Measurements from ENCODE around the gene ARHGEF17.

ARHGEF17 gene

DNA sequence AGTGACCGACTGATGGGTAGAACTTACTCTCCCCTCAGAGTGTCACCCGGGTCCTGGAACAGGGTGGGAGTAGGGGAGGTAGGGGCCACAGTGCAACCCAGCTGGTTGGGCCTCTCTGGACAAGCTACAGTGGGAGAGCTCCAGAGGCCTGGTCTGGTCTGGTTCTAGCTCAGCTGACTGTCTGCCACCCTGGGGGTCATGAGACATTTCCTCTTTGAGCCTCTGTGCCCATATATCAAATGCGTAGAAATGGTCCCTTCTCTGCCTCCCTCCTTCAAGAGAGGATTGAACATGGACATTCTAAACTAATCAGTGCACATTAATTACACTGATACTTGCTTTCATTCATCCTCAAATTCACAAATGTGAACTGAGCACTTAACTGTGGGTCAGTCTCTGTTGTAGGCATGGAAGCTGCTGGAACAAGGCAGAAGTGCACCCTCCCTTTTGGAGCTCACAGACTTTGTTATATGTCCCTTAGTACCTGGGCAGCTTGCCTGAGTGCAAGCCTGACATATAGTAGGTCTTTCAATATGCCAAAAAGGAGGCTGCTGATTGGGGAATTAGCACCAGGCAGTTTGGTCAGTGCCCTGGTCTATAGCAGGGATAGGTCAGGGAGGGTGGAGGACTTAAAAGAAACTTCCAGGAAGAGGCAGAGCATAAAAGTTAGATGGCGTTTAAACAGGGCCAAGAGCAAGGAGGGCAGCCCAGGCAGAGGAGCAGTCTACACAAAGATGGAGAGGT lies 25.7 kb downstream of the ARHGEF17 start:
- H3K4me1 ChIP-seq (ENCODE audit: insufficient read depth, poor library complexity, severe bottlenecking), result peaks cover 14% of the 10 kb centered on the region
- DNase-seq (ENCODE audit: low spot score) (no peak), ATAC-seq (ENCODE audit: low read depth) (peak; percentile 3; the same call in 1 of the 3 replicates)
- TF ChIP-seq, protein P1, sequence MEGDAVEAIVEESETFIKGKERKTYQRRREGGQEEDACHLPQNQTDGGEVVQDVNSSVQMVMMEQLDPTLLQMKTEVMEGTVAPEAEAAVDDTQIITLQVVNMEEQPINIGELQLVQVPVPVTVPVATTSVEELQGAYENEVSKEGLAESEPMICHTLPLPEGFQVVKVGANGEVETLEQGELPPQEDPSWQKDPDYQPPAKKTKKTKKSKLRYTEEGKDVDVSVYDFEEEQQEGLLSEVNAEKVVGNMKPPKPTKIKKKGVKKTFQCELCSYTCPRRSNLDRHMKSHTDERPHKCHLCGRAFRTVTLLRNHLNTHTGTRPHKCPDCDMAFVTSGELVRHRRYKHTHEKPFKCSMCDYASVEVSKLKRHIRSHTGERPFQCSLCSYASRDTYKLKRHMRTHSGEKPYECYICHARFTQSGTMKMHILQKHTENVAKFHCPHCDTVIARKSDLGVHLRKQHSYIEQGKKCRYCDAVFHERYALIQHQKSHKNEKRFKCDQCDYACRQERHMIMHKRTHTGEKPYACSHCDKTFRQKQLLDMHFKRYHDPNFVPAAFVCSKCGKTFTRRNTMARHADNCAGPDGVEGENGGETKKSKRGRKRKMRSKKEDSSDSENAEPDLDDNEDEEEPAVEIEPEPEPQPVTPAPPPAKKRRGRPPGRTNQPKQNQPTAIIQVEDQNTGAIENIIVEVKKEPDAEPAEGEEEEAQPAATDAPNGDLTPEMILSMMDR (IDR thresholded peaks at IDR 0.05; ENCODE audit: poor library complexity, severe bottlenecking), result no peak
- H3K36me3 ChIP-seq (ENCODE audit: low read depth), result peaks cover 8% of the 10 kb centered on the region; the same call in 1 of the 2 replicates
- H3K9me3 ChIP-seq (ENCODE audit: severe bottlenecking), result no peaks in the 10 kb centered on the region
- H3K27ac ChIP-seq (ENCODE audit: poor library complexity, severe bottlenecking), result peak overlapping the region; percentile 43
- no peak overlapping the region for H3K4me3 ChIP-seq (ENCODE audit: severe bottlenecking)
- H3K27me3 ChIP-seq (ENCODE audit: insufficient read depth, poor library complexity, severe bottlenecking), result no peaks in the 10 kb centered on the region

DNA sequence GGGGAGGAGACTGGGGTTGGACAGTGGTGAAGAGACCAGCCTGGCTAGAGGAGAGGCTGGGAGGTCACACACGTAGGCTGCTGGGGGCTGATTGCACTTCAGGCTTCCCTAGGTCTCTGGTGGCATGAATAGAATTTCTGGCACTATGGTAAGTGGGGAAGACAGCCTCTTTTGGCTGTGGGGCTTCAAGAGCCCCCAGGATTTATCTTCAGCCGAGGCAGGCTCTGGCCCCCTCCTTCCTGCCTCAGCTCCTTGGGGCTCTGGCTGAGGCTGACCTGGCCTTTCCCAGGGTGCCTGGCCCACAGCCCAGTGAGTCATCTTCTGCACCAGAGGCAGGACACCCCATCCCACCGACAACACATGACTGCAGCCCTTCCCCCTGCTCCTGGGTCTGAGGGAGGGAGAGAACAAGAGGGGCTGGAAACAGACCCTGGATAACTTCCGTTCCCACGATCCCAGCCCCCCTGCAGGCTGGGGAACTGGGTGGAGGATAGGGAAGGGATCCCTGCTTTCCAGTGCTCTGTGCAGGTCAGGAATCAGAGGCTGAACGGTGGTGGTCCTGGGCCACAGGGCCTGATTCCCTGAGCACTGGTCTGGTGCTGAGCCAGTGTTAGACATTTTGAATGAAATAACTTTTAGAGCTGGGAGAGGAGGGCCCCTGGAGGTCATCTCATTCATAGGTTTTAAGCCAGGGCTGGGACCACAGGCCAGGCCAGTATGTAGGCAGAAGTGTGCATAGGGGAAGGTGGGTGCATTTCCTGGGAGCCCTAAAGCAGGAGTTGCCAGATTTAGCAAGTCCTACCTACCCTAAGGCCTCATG lies 26.5 kb downstream of the ARHGEF17 start:
- TF ChIP-seq, protein P1 (IDR thresholded peaks at IDR 0.05; ENCODE audit: poor library complexity, severe bottlenecking), result no peak
- peaks cover 14% of the 10 kb centered on the region for H3K4me1 ChIP-seq (ENCODE audit: insufficient read depth, poor library complexity, severe bottlenecking)
- H3K9me3 ChIP-seq (ENCODE audit: severe bottlenecking), result no peaks in the 10 kb centered on the region
- H3K4me3 ChIP-seq (ENCODE audit: severe bottlenecking), result no peak overlapping the region
- peak; percentile 82 for ATAC-seq (ENCODE audit: low read depth)
- peak; percentile 82 for DNase-seq (ENCODE audit: low spot score)
- peak overlapping the region; percentile 43 for H3K27ac ChIP-seq (ENCODE audit: poor library complexity, severe bottlenecking)
- no peaks in the 10 kb centered on the region for H3K27me3 ChIP-seq (ENCODE audit: insufficient read depth, poor library complexity, severe bottlenecking)
- H3K36me3 ChIP-seq (ENCODE audit: low read depth), result peaks cover 8% of the 10 kb centered on the region; the same call in 1 of the 2 replicates

DNA sequence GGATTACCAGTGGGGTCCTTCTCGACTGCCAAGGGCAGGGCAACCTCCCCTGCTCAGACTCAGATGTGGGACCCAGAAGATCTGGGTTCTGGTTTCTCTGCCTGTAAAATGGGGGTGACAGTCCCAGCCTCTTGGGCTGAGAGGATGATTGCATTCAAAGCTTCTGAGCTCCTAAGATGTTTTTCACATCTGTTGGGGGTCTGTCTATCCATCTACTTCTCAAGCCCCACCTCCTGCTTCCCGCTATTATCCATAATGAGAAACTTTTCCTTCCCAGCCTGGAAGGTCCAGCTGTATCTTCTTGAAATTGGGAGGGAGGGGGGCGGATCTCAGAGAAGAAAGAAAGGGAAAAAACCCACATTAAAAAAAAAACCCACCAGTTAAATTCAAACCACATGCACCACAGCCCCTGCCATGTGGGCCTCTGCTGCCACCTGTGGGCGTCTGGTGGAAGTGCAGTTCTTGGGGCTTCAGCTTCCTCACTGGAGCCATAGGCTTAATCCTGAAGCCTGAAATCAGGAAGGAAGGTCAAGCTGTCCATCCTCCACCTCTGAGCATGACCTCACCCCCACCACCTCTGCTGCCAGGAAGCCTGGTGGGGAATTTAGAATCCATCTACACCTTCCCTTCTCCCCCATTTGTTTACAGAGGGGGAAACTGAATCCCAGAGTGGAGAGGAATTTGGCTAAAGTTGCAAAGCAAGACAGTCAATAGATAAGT lies 27.3 kb downstream of the ARHGEF17 start:
- H3K27me3 ChIP-seq (ENCODE audit: insufficient read depth, poor library complexity, severe bottlenecking), result no peaks in the 10 kb centered on the region
- H3K36me3 ChIP-seq (ENCODE audit: low read depth), result 0 out of 2 replicates have a peak, but pooled peaks cover 5% of the 10 kb centered on the region
- H3K9me3 ChIP-seq (ENCODE audit: severe bottlenecking), result no peaks in the 10 kb centered on the region
- H3K4me3 ChIP-seq (ENCODE audit: severe bottlenecking), result no peak overlapping the region
- peak overlapping the region; percentile 43 for H3K27ac ChIP-seq (ENCODE audit: poor library complexity, severe bottlenecking)
- TF ChIP-seq, protein P1 (IDR thresholded peaks at IDR 0.05; ENCODE audit: poor library complexity, severe bottlenecking), result peak; percentile 98
- ATAC-seq (ENCODE audit: low read depth), result peak; percentile 42; the same call in 1 of the 3 replicates
- DNase-seq (ENCODE audit: low spot score), result no peak
- peaks cover 14% of the 10 kb centered on the region for H3K4me1 ChIP-seq (ENCODE audit: insufficient read depth, poor library complexity, severe bottlenecking)

DNA sequence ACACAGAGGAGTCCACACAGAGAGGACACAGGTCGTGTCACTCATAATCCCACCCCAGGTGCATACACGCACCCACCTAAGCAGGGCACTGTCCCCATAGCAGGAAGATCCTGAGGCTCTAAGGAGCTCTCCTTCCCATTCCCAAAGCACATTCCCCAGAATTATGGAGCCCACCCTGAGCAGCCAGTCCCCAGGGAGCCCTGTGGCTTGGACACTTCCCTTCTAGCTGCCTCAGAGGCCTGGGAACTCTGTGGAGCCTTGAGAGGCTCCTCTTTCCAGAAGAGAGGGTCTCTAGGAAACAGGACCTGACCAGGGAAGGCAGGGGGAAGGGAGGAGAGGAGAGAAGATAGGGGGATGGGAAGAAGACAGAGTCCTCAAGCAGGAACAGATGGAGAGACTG lies 29.8 kb downstream of the ARHGEF17 start:
- no peaks in the 10 kb centered on the region for H3K9me3 ChIP-seq (ENCODE audit: severe bottlenecking)
- TF ChIP-seq, protein P1 (IDR thresholded peaks at IDR 0.05; ENCODE audit: poor library complexity, severe bottlenecking), result no peak
- peaks cover 14% of the 10 kb centered on the region for H3K4me1 ChIP-seq (ENCODE audit: insufficient read depth, poor library complexity, severe bottlenecking)
- H3K36me3 ChIP-seq (ENCODE audit: low read depth), result 0 out of 2 replicates have a peak, but pooled peaks cover 5% of the 10 kb centered on the region
- no peak overlapping the region for H3K27ac ChIP-seq (ENCODE audit: poor library complexity, severe bottlenecking)
- H3K27me3 ChIP-seq (ENCODE audit: insufficient read depth, poor library complexity, severe bottlenecking), result no peaks in the 10 kb centered on the region
- ATAC-seq (ENCODE audit: low read depth) (no peak), DNase-seq (ENCODE audit: low spot score) (no peak)
- H3K4me3 ChIP-seq (ENCODE audit: severe bottlenecking), result no peak overlapping the region
